Measurements from ENCODE around the gene C5orf15. TPM values are rescaled to one million over a fixed set of nuclear protein-coding genes. Genes with fewer than 3 reads are reported as not detected.

Gene C5orf15
- polyA plus RNA-seq, 1 donor from 2014 or later, result 72.3 TPM

GRCh38 chr5:133930813-133931090 lies 37.7 kb downstream of the C5orf15 start:
- TF ChIP-seq RAD21 (conservative IDR thresholded peaks at IDR 0.05), result no peak
- no peak for TF ChIP-seq SMC3 (conservative IDR thresholded peaks at IDR 0.05; ENCODE audit: poor library complexity)
- TF ChIP-seq EZH2 (IDR thresholded peaks at IDR 0.05; ENCODE audit: borderline replicate concordance, insufficient read depth, low read length, poor library complexity, severe bottlenecking), result no peak
- no peak for TF ChIP-seq REST (IDR thresholded peaks at IDR 0.05; ENCODE audit: borderline replicate concordance)
- no peak for TF ChIP-seq MXI1 (conservative IDR thresholded peaks at IDR 0.05; ENCODE audit: poor library complexity, severe bottlenecking)
- no peak for TF ChIP-seq EP300 (conservative IDR thresholded peaks at IDR 0.05; ENCODE audit: poor library complexity, severe bottlenecking)
- TF ChIP-seq CTCF (IDR thresholded peaks at IDR 0.05; ENCODE audit: poor library complexity, severe bottlenecking), result no peak
- no peak for TF ChIP-seq POLR2AphosphoS5 (IDR thresholded peaks at IDR 0.05)
- no peak for TF ChIP-seq TAF1 (IDR thresholded peaks at IDR 0.05; ENCODE audit: low read depth)
- H3K79me2 ChIP-seq (replicated peaks; ENCODE audit: insufficient read depth, low read length), result no peaks in the 10 kb centered on the region
- no peaks in the 10 kb centered on the region for H4K20me1 ChIP-seq (ENCODE audit: insufficient read depth)
- H3K9me3 ChIP-seq (ENCODE audit: low read length), result no peaks in the 10 kb centered on the region
- H3K4me2 ChIP-seq (ENCODE audit: low read length), result no peak overlapping the region
- no peaks in the 10 kb centered on the region for H3K27me3 ChIP-seq (ENCODE audit: insufficient read depth, low read depth, low read length)
- no peak overlapping the region for H3K9ac ChIP-seq (ENCODE audit: low read length)
- H3K4me3 ChIP-seq (ENCODE audit: low read length), result no peak overlapping the region
- H2AFZ ChIP-seq (ENCODE audit: low read depth, low read length), result no peak overlapping the region
- H3K36me3 ChIP-seq (ENCODE audit: insufficient read depth, low read length), result no peaks in the 10 kb centered on the region
- H3K27ac ChIP-seq (ENCODE audit: low read length), result no peak overlapping the region
- no peaks in the 10 kb centered on the region for H3K9me2 ChIP-seq (ENCODE audit: insufficient read depth, low read length)
- H3F3A ChIP-seq (ENCODE audit: insufficient read depth, low read length, poor library complexity, severe bottlenecking), result no peaks in the 10 kb centered on the region

- H3K79me2 ChIP-seq (replicated peaks; ENCODE audit: insufficient read depth, low read length), result no peaks in the 10 kb centered on the region
- no peak for TF ChIP-seq RAD21 (conservative IDR thresholded peaks at IDR 0.05)
- no peak for TF ChIP-seq MXI1 (conservative IDR thresholded peaks at IDR 0.05; ENCODE audit: poor library complexity, severe bottlenecking)
- TF ChIP-seq EZH2 (IDR thresholded peaks at IDR 0.05; ENCODE audit: borderline replicate concordance, insufficient read depth, low read length, poor library complexity, severe bottlenecking), result no peak
- TF ChIP-seq POLR2AphosphoS5 (IDR thresholded peaks at IDR 0.05), result no peak
- no peak for TF ChIP-seq TAF1 (IDR thresholded peaks at IDR 0.05; ENCODE audit: low read depth)
- TF ChIP-seq SMC3 (conservative IDR thresholded peaks at IDR 0.05; ENCODE audit: poor library complexity), result no peak
- TF ChIP-seq CTCF (IDR thresholded peaks at IDR 0.05; ENCODE audit: poor library complexity, severe bottlenecking), result no peak
- TF ChIP-seq REST (IDR thresholded peaks at IDR 0.05; ENCODE audit: borderline replicate concordance), result no peak
- TF ChIP-seq EP300 (conservative IDR thresholded peaks at IDR 0.05; ENCODE audit: poor library complexity, severe bottlenecking), result no peak
- H3K27me3 ChIP-seq (ENCODE audit: insufficient read depth, low read depth, low read length), result no peaks in the 10 kb centered on the region
- H3K27ac ChIP-seq (ENCODE audit: low read length), result no peak overlapping the region
- no peaks in the 10 kb centered on the region for H4K20me1 ChIP-seq (ENCODE audit: insufficient read depth)
- H2AFZ ChIP-seq (ENCODE audit: low read depth, low read length), result no peak overlapping the region
- H3F3A ChIP-seq (ENCODE audit: insufficient read depth, low read length, poor library complexity, severe bottlenecking), result no peaks in the 10 kb centered on the region
- no peaks in the 10 kb centered on the region for H3K9me2 ChIP-seq (ENCODE audit: insufficient read depth, low read length)
- no peaks in the 10 kb centered on the region for H3K36me3 ChIP-seq (ENCODE audit: insufficient read depth, low read length)
- no peak overlapping the region for H3K4me2 ChIP-seq (ENCODE audit: low read length)
- no peak overlapping the region for H3K4me3 ChIP-seq (ENCODE audit: low read length)
- H3K9me3 ChIP-seq (ENCODE audit: low read length), result no peaks in the 10 kb centered on the region
- no peak overlapping the region for H3K9ac ChIP-seq (ENCODE audit: low read length)
These were observed 38.2 kb downstream of the C5orf15 start for GRCh38 chr5:133930061-133930812.
